Pons (tissue), 1 donor: ENCODE measurements around the gene PTPRH.

Experiments
- DNase-seq: peaks from one replicate; pipeline ENCODE4 v3.0.0-alpha.2; 2016; ENCODE audit warnings: low spot score

Gene PTPRH

GRCh38 chr19:55132453-55133129, 76.7 kb downstream of the PTPRH start:
- no peak for DNase-seq

DNA sequence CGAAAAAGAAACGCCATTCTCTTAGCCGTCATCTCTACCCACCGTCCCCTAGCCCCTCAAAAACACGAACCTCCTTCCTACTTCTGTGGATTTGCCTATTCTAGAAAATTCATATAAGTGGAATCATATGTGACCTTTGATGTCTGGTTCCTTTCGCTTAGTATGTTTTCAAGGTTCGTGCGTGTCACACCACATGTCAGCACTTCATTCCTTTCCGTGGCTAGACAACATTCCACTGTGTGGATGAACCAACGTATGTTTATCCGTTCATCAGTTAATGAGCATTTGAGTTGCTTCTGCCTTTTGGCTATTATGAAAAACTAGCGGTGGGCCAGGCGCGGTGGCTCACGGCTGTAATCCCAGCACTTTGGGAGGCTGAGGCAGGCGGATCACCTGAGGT, 77.9 kb downstream of the PTPRH start:
- no peak for DNase-seq
